NCI-H1092 treated with DMSO at 0.1 percent for 48 hours (cell line): Measurements from ENCODE around the gene TFAP2A.

Source experiments
- DNase-seq: peaks from one replicate; lab custom pipeline; 2025; lab: John Stamatoyannopoulos, UW

The TFAP2A gene

DNA sequence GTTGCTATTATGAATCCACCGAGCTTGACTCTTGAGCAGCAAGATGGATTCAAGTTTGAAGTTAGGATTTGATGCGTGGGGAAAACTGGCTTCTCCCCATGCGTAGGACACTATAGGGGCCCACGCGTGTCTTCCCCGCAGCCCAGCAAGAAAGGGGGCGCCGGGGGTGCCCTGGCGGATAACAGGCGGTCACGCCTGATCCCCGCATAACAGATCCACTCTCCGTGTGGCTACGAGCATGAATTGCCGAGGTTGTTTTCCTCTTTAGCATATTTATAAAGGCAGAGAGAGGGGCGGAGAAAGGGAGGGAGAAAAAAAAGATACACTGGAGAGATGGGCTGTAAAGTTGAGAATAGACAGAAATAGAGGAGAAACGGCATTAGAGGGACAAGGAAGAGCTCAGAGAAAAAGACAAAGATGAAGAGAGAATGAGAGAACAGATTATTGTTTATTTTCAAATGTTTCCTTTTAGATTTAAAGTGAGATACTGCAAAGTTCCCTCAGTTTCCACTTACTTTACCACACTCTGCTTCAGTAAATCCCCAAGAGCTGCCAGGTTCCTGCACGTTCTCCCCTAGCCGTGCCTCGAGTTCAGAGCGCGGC is 32.0 kb downstream of the TFAP2A start:
- no peak for DNase-seq

DNA sequence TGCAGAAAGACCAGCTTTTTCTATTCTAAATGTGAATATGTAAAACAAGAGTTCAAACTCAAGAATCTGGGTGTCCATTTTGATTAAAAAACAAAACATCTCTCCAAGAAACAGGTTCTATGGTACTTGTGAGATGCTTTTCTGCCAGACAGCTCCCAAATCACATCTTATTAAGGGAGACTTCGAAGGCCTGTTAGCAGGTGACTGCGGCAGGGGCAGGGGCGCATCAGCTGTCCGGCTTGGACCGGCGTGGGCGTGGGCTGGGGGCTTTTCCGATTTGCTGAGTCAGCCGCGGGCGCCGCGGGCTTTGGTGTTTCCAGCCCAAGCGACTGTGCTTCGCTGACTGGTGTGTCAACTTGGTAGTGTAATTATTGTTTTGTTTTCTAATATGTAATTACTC is 32.6 kb downstream of the TFAP2A start:
- no peak for DNase-seq

GRCh38 chr6:10381830-10382208 is 33.1 kb downstream of the TFAP2A start:
- no peak for DNase-seq

- DNase-seq, result peak; percentile 8
Measured at GRCh38 chr6:10381133-10381829, 33.6 kb downstream of the TFAP2A start.

DNA sequence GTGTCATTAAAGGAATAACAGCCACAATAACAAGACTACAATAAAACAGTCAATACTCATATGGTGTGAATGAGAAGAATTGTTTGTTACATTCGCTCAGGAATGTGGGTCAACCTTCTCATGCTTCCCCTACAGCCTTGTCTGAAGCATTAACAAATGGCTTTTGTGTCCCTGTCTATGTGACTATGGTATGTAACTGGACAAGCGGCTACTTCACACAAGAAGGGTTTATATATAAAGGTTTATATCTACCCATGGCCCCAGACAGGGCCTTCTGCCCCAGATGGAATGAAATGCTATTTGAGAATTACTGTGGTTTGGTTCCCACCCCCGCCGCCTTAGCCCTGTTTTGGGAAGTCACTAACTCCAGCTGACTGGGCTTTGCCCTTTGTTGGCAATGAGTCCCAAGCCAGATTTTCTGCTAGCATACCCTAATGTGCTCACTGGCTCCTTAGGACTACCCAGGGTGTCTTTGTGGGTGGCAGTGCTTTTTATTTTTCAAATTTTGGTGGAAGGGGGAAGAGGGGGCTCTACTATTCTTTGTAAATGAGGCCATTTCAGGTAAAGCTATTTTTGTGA is 39.4 kb downstream of the TFAP2A start:
- no peak for DNase-seq

DNA sequence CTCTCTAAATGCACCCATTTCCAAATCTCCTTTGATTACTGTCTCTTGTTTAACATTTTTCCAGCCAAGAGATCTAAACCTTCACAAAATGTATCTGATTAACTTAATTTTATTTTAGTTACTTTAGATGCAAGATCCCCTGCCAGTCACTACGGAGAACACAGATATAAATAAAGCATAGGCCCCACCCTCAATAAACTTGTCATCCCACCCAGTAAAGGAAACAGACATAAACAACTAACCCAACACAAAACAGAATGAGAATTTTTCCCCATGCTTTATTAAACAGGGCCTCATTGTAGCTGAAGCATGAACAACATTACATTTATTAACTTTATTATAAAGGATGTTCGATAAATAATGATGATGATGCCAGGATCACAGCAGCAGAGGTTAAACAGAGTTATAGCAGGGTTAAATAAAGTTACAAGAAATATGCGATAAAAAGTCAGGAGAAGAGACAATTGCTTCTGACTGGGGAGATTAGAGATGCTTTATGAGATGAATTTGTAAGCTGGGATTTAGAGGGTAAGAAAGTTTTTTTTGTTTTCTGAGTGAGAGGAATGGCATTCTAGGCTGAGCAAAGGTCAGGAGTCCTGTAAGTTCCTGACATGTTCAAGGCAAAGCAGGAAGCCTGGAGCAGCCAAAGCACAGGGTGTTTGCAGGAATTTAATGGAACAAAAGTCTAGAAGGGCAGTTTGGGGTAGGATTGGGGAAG is 41.1 kb downstream of the TFAP2A start:
- no peak for DNase-seq

GRCh38 chr6:10369896-10370295 is 45.0 kb downstream of the TFAP2A start:
- DNase-seq, result no peak

- DNase-seq, result no peak
Measured at GRCh38 chr6:10368861-10369260, 46.0 kb downstream of the TFAP2A start.

DNA sequence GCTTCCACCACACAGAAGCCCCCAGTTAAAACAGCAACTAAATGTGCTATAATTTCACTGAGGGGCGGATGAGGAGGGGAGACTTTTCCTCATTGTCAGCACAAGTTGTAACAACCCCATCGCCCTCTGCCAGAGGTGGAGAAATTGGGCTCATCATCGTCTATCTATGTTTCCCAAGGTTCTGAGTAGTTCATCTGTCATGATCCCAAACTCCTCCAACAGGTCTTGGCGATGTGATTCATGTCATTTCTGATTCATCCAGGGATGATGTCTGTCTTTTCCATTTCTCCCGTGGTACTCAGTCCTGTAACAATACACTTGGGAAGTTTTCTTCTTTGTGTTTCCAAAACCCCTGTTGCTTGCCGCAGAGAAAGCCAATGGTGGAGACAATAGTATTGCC is 51.0 kb downstream of the TFAP2A start:
- no peak for DNase-seq

DNA sequence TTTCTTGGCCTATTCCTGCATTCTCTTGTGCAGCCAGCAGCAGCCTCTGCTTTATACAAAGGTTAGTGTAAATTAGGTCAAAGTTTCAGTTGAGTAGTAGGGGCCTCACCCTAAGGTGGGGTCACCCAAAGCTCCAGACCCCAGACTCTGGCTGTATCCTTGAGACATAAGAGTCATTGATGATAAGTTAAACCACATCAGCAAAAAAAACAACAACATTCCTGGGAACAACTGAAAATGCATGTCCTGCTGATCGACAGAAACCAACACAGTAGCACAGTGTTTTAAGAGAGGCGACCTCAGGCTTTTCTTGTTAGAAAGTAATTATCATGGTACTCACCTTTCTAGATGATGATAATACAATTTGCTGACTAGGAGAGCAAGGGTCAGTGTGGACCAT is 52.6 kb downstream of the TFAP2A start:
- DNase-seq, result no peak

DNA sequence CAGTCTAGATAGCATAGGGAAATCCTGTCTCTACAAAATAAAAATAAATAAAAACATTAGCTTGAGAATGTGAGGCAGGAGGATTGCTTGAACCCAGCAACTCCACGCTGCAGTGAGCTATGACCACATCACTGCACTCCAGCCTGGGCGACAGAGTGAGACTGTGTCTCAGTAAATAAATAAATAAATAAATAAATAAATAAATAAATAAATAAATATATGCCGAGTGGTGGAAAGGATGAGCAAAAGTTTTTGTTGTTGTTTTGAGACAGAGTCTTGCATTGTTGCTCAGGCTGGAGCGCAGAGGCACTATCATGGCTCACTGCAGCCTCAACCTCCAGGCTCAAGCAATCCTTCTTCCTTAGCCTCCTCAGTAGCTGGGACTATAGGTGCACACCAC is 53.4 kb downstream of the TFAP2A start:
- no peak for DNase-seq

DNA sequence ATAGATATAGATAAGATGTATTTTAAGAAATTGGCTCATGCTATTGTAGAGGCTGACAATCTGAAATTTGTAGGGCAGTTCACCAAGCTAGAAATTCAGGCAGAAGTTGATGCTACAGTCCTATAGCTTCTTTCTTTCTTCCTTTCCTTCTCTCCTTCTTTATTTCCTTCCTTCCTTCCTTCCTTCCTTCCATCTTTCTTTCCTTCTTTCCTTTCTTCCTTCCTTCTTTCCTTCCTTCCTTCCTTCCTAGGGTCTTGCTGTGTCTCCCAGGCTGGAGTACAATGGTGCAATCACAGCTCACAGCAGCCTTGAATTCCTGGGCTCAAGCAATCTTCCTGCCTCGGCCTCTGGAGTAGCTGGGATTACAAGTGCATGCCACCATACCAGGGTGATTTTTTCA is 55.3 kb downstream of the TFAP2A start:
- no peak for DNase-seq

DNA sequence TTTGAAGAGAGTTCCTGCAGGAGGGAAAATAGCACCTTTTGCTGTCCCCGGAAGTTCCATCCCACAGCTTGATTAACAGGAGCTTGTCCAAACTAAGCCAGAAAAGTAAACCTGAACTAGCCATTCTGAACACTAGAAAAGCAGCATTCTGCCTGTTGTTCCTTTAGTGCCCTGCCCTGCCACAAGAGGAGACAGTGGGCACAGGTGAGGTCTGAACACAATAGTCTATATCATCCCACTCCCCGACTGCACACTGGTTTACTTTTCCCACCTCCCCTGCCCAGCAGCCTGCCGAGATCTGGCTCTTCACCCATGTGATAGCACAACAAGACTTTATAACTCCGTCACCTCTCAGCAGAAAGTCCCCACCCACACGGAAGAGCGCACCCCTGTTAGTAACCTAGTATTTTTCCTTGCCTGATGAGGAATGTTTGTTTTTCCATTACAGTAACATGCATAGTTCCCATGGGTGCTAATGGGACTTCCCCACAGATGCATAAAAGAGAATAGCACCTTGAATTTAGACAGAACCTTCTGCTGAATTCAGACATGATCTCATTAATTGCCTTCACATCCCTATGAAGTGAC is 59.7 kb downstream of the TFAP2A start:
- no peak for DNase-seq

- DNase-seq, result no peak
Measured at GRCh38 chr6:10351791-10352190, 63.1 kb downstream of the TFAP2A start.

GRCh38 chr6:10350720-10351119 is 64.2 kb downstream of the TFAP2A start:
- DNase-seq, result no peak

GRCh38 chr6:10347561-10348327 is 67.1 kb downstream of the TFAP2A start:
- no peak for DNase-seq
